ENCODE results near the gene SEMA3E.
"Not testable (repeated sequence)": the region's sequence is repeated elsewhere in the genome, so short reads cannot be mapped to it uniquely, and the experiment has no call there.

SEMA3E gene

DNA sequence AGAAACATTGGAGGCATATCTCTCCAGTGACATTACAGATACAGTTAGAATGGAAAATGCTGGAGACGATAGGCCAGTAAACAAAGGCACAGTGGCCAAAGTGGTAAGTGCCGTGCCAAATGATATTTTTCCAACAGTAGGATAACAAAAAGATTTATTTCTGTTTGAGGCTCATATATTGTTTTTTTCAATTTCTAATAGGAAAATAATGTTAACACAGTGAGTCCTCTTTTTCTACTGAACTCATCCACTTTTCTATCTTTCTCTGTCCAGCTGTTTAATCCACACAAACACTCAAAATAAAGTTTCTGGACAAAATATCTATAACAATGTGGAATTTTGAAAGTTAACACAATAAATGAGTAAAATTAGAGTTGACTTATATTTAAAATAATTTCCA, 201.3 kb downstream of the SEMA3E start:
- no peak for DNase-seq

DNA sequence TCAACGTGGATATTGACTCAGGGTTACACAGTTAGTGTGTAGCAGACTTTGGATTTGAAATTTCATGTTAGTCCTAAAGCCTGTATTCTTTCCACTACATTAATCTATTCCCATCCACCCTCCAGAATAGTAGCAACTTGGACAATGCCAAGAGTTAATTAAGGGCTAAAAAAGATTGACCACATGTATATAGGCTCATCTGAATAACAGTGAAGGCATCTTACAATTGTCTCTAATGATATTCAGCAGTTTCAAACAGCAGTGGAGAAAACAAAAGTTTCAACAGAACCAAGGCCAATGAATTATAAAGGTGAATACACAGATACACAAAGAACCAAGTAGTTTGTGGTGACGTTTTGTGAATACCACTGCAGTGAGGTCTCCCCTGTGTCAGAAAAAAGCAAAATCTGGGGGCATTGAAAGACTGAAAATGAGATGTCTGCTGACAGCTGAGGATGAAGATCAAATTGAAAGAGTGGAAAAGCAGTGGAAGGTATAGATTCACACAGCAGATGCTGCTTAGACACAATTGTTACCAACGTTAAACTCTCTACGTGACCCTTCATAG, 202.8 kb downstream of the SEMA3E start:
- DNase-seq: no peak

DNA sequence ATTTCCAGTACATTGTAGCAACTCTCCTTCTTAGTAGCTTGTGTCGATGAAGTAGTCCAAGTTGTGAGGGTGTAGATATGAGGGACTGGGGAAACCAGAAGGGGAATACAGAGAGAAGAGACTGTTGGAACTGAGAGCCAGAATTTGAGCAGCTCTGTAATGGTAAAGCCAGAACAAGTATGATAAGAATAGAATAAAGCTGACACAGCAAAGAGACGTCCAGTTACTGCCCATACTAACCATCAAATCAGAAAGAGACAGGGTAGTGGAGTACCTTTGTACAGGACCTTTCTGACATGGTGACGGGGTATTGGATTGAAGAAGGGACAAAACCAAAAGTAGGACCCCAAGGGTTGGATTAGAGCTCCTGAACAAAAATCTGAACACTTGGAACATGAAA, 206.0 kb downstream of the SEMA3E start:
- no peak for DNase-seq

DNA sequence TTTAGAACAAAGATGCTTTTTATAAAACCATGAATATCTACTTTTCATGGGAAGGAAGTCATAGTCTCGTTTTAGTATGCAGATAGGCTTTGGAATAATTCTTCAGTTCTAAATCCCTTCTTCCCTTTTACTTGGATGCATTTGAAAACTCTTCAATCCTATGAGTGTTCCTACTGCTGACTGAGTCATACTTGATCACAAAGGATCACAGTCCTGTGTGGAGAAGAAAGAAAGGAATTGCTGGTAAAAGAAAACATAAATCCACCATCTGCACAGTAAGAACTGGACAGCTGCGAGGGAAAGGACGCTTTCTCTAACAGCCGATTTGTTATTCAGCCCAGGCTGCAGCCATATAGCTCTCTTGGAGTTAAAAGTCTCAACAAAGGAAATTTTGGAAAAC, 209.9 kb downstream of the SEMA3E start:
- DNase-seq: no peak

DNA sequence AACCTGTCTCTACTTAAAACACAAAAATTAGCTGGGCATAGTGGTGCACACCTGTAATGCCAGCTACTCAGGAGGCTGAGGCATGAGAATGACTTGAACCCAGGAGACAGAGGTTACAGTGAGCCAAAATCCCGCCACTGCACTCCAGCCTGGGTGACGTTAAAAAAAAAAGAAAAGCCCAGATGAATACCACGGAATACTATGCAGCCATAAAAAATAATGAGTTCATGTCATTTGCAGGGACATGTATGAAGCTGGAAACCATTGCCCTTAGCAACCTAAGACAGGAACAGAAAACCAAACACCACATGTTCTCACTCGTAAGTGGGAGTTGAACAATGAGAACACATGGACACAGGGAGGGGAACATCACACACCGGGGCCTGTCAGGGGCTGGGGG, 218.7 kb downstream of the SEMA3E start:
- DNase-seq: not testable (repeated sequence)

DNA sequence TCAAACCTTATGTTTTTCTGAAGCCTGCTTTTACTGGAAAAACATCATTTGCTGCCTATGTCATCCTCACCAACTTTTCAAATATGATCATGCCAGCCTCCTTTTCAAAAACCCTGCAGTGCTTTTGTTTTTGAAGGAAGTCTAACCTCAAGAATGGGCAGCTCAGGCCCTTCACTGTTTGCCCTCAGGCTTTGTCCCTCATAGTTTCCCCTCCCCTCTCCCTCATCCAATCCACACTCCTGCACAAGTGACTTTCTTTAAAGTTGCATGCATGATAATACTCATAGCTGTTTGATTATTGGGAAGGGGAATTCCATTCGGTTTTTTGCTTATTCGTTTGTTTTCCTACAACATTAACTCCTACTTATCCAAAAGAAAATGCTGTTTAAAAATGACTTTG, 219.4 kb downstream of the SEMA3E start:
- no peak for DNase-seq

DNA sequence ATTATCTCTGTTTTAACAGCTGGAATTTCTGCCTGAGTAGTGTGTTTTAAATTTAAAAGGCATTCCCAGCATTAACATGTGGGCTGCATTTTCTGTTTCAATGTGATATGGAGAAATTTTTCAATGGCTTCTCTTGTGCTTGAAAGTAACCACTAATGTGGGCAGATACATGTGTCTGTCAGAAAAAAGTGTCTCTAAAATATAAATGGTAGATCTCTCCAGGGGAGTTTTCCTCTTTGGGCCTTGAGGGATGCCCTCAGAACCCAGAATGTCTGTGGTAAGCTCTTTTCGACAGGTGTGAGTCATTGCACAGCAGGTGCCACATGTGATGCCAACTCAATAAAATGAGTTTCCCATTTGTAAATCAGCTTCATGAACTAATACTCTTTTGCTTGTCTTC, 221.1 kb downstream of the SEMA3E start:
- no peak for DNase-seq

DNA sequence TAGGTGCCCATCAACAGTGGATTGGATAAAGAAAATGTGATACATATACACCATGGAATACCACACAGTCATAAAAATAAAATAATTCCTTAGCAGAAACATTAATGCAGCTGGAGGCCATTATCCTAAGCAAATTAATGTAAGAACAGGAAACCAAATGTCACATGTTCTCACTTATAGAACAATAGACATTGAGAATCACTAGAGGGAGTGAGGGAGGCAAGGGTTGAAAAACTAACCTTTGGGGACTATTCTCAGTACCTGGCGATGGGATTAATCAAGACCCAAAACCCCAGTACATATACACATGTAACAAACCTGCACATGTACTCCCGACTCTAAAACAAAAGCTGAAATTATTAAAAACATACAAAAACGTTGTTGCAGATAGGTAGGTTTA, 222.6 kb downstream of the SEMA3E start:
- no peak for DNase-seq

DNA sequence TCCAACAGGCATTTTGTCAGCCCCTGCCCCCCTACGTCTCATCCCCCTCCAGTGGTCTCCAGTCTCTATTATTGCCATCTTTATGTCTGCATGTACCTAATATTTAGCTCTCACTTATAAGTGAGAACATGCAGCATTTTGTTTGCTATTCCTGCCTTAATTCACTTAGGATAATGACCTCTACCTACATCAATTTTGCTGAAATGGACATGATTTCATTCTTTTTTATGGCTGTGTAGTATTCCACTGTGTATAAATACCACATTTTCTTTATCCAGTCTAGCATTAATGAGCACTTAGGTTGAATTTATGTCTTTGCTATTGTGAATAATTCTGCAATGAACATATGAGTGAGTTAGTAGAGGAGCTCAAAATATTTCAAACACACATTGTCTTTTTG, 229.9 kb downstream of the SEMA3E start:
- DNase-seq: no peak

DNA sequence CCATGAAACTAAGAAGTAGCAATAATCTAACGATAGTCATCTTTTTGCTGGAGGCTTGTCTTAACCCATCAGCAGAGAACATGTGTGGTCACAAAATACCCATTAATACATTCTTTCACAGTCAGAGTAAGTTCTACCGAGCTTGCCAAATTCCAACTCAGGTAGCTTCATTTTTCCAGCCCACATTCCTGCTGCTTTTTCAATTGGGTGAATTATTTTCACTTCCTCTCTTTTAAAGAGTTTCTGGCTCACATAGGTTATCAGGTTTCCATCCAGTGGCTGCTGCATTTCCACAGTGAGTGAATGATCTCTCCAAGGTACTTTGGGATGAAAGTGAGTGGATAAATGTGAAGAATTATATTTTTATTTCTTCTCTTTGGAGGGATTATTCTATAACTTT, 233.1 kb downstream of the SEMA3E start:
- no peak for DNase-seq

DNA sequence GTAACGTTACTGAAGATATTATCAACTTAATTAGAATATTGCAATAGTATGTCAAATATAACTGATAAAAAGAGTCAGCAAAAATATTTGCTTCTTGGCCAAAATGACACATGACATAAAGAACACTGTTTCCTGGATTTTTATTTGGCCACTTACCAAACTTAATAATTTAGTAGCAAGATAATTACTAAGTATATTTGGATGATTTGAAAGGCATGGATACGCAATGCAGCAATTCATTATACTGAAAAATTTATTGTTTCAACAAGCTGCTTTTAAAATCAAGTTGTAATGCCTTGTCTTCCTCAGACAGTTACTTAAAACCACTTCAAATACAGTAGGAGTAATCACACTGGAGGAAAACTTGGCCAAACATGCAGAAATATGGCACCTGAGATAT, 234.0 kb downstream of the SEMA3E start:
- DNase-seq: no peak

DNA sequence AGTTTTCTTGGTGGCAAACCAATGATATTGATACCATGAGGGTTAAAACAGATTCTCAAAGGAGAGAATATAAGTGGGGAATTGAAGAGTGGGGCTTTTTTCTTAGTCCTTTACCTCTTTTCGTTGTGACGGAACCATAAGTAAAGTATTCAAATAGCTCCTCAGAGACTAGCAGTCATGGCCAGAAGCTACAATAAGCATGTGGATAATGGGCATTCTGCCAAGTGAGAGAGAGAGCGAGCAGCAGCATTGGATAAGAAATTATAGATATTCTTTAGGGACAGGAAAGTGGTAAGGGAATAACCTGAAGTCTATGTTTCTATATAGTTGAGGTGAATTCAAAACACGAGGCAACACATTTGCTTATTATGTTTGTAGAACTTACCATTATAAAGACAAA, 235.1 kb downstream of the SEMA3E start:
- DNase-seq: no peak

DNA sequence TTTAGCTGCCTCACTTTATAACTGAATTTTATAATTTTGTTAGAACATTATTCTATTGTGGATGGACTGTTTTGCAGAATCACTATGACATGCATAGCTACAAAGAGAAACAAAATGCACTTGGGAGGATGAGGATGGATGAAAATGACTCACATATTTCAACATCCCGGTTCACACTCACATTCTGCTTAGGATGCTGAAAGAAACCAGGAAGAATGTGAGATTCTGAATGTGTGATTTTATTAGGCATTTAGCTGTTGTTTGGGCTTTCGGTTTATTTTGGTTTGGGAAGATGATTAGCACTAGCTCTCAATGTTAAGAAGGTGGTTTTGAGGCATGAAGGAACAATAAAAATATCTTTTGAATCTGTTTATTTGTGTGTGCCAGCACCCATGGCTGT, 235.5 kb downstream of the SEMA3E start:
- no peak for DNase-seq

DNA sequence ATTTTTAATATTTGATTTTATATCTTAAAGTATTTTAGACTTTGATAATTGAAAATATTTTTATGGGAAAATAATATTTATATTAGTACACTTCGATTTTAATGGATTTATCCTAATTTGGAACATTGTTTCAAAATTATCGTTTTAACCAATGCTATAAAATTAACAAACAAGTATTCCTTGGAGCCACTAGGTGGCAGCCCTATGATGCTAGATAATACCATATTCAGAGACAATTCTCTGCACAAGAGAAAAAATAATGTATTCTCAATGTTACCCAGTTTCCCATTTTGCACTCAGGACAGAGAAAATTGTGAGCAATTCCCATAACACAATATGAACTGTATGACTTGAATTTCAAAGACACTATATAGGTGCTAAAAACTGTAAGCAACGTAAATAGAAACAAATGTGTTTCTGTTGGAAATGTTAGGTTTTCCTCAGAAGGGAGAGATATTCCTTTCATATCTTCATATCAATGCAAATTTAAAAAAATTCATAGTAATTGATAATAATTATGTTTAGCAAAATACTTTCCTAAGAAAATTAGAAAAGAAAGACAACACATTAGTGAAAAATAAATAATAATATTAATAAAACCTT, 237.8 kb downstream of the SEMA3E start:
- no peak for DNase-seq

DNA sequence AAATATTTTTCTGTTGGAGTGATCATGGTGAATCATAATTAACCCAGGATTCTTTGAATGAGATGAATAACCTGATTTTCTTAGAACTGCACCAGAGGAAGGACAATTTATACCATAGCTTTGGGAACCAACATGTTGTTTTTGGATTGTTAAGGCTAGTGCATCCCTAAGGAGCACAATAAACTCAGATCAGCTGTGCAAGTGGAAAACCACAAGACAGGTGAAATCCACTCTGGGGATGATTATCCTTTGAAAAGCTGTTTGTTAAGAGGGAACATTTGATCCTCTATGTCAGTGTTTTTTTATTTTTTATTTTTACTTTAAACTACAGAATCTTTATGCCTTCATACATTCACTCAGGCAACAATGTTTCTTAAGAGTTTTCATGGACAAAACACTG, 254.2 kb downstream of the SEMA3E start:
- DNase-seq: no peak

DNA sequence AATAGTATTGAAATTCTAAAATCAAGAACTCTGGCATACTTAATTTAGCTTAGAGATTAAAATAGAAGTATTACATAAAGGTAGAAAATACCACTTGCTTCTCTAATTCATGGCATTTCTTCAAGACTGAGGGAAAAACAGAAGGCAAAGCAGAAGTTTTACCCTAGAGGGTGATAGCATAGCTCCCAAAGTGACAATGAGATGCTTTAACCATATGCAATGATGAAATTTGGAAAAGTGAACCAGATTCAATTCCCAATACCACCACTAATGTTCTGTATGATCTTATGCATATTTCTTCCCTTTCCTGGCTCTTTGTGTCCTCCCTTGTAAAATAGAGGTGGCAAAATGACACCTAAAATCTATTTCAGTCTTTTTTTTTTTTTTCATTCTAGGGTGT, 260.5 kb downstream of the SEMA3E start:
- DNase-seq: no peak

DNA sequence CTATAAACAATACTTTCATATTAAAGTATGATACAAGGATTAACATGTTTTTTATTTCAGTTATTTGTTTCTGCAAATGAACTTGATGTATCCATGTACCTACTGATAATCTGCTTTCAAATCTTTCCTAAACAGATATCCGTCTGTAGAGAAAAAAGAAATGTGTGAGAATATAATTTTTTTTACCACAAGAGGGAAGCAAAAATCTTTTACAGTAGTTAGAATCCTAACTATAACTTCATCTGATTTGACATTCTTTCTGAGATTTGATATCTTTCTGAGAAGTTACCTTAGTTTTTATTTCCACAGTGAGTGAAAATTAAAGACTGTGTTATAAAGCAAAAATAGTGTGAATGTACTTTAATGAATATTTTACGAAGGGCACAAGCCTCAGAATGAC, 282.3 kb downstream of the SEMA3E start:
- no peak for DNase-seq

DNA sequence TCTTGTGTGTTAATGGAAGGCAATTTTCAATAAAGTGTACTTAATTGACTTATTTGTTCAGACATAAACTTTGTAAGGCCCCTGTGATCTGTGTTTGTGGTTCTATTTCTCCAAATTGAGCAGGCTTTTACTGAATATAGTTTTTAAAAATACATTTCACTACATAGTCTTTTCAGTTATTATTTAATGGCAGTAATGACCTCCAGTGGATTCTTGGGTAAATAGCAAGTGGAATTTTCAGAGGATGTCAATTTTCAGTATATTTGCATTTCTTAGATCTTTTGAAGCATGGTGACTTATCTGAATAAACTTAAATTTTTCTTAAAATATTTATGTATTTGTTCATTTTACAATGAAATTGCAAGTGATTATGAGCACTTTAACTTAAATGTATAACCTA, 283.2 kb downstream of the SEMA3E start:
- DNase-seq: no peak

DNA sequence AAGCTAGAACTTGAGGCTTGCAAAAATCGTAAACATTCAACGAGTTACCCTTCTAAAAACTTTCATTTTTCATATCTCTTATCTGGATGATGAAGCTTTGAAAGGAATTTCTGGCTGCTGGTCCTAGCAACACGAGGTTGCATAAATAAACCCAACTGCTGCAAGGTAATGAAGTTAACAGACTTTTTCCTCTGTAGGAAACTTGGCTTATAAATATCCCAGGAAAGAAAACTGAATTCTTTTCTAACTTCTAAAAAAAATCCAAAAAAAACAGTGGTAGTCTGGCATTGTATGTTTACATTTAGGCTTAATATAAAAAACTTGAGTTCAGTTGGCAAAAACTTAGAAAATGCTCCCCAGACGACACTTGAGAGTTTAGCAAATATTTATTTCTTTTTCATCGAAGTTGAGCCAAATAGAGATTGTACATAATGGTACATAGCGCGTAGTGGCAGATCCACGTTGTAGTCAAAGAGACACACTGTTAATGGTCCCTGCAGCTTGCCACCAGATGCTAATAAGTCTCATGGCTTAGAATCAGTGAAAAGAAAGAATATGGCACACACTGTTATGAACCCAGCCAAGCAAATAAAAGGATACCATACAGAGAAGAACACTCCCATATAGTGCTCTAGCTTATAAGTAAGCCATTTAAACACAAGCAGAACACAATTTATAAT, 285.9 kb downstream of the SEMA3E start:
- DNase-seq: no peak

DNA sequence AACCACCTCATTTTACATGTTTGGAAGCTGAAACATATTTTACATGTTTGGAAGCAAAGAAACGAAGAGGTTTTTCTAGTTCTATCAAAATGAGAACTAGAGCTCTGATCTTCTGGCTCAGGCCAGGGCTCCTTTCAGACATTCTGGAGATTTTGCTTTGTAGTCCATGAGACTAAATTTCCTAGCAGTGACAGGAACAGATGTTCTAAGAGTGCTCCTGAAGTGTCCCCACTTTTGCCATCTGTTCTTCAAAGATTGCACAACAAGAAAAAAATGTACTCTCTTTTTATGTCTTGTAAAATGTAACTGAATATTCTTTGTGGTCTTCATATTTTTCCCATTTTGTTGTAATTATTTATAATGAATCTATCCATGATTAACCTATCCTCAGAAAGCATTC, 289.8 kb downstream of the SEMA3E start:
- no peak for DNase-seq

DNA sequence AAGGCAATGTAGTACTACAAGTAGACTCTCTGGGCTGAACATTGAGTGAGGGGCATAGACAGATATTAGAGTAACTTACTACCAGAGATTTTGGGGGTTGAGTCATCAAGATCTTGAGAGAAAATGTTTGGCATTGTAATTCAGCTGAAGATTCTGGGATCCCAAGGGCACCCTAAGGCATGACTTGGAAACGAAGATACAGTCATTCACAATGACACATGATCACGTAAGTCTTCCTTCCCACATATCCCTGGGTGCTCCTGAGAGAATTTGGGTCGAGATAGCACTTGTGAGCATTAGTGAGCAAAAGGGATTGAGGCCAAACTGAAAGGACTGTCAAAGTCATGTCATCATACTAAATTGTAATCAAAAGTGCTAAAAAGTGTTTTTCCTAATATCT, 293.8 kb downstream of the SEMA3E start:
- no peak for DNase-seq

DNA sequence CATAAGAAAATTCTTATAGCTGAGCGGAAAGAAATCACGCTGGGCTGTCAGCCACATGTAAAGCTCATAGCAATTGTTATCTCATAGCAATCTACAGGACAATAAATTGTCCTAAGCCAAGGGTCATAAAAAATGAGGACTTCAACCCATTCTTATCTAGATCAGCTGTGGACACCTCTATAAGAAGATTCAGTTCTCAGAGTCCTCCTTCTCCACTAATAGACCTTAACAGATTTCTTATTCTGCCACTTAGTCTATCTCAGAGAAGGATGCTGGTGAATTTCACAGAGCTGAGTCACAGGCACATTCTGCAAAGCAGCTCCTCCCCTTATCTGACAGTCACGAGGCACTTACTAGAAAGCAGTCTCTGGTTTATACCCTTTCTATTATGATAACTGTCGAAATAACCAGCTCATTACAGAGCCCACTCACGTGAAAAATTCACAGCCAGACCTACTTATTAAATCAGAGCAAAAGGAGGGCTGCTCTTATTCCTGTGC, 300.9 kb downstream of the SEMA3E start:
- DNase-seq: no peak

DNA sequence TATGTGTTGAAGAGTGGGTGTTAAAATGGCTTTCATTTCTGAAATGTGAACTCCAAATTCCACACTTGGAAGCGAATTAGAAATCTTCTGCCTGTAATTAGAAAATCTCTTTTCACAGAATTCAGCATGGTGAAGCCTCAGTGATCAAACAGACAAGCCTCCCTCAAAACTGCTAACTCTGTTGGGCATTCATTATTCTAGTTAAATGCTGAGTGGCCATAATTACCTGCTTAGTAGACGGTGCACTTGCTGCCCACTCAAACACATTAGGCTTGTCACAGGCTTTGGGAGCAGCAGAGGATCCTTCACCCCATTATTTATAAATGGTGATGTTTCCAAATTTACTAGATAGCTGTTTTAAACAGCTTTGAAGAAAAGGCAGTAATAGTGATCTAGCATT, 309.0 kb downstream of the SEMA3E start:
- DNase-seq: no peak

DNA sequence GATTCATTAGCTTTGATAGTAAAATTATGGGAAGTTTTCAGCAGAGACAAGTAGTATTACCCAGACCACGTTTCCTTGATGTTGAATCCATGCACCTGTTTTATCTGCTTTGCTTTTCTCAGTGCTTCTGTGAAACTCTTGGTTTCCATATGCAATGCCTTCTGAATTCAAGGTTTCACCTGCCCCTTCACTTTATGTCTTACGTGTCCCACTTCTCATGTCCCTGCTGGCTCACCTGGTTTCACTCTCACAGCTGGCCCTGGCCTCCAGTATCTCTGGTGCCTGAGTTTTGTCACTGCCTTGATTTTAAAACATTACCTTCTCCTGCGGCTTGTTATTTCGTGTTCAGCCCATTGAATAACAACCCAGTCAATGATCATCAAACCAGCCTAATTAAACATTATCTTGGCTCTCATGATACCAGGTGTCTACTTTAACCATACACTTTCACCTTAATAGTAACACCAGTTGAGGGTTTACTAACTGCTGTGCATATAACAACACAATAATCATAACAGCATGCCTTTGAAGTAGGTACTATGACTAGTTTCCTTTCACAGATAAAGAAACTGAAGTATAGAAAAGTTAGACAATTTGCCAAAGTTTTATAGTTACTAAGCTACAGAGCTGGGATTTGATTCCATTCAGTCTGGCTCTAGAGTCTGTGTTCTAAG, 310.5 kb downstream of the SEMA3E start:
- DNase-seq: no peak

Measured in stimulated activated CD4-positive, alpha-beta T cell treated with anti-CD3 and anti-CD28 coated beads, Interleukin-12 subunit alpha, Interleukin-12 subunit beta, amount 100 ng/mL, for 4 hours (primary cell).